ENCODE data around the gene GCNA.
"Not testable (repeated sequence)": the region's sequence is repeated elsewhere in the genome, so short reads cannot be mapped to it uniquely, and the experiment has no call there.

Gene GCNA

DNA sequence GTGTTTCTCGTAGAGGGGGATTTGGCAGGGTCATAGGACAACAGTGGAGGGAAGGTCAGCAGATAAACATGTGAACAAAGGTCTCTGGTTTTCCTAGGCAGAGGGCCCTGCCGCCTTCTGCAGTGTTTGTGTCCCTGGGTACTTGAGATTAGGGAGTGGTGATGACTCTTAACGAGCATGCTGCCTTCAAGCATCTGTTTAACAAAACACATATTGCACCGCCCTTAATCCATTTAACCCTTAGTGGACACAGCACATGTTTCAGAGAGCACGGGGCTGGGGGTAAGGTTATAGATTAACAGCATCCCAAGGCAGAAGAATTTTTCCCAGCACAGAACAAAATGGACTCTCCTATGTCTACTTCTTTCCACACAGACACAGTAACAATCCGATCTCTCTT, 66.2 kb downstream of the GCNA start:
- not testable (repeated sequence) for DNase-seq

DNA sequence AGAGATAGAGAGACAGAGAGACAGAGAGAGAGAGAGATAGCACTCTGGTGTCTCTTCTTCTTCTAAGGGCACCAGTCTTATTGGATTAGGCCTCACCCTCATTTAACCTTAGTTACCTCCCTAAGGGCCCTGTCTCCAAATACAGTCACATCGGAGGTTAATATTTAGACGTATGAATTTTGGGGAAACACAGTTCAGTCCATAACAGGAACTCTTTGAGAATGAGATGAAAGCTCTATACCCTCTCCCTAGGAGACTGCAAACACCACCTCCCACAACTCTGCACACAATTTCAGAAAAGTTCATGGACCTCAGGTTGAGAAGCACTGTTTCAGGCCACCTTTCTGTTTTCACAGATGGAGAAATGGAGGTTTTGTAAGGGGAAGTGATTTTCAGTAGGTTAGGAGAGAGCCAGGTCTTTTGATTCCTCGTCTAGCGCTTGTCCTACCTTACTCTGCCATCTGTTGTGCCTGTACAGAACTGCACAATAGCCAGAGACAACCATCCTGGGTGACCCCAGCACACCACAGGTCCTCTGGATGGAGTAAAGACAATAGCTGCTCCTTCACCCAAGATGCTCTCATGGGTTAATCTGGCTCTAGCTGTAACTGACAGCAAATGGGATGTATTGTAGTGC, 72.2 kb downstream of the GCNA start:
- DNase-seq = peak; percentile 13 to 16

DNA sequence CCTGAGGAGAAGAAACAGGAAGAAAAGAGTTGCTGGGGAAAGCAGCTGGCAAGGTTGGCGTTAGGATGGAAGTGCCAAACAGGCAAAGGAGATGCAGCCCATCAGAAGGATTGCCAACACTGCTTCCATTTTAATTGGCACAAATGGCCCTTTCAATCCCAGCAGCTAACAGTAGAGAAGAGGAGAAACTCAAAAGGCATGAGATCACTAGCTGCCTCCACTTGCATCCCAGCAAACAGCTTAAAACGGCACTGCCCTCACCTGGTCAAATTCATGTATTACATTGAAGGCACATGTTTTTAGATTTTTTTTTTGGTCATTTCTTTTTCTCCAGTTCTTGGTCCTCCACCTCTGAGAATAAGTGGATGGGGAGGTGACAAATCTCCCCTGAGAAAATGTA, 74.2 kb downstream of the GCNA start:
- DNase-seq = peak; percentile 10 to 22

DNA sequence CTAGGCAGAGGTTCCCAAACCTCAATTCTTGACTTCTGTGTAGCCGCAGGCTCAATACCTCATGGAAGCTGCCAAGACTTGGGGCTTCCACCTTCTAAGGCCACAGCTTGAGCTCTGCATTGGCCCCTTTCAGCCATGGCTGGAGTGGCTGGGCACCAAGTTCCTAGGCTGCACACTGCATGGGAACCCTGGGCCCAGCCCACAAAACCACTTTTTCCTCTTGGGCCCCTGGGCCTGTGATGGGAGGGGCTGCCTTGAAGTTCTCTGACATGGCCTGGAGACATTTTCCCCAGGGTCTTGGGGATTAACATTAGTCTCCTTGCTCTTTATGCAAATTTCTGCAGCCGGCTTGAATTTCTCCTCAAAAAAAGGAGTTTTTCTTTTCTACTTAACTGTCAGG, 75.1 kb downstream of the GCNA start:
- DNase-seq = no peak

DNA sequence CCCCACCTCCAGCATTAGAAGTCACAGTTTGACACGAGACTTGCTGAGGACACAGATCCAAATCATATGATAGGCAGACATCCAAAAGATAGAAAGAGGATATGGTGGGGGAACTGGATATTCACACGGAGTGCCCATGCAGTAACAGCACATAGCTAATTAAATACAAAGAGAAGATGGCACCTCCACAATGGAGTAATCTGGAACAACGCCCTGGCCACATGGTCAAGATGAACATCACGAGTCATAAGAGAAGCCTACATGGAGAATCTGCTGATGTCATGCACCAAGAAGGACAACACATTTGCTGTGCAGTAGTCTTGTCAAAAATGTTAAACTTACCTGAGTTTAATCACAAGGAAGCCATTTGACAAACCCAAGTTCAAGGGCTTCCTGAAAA, 79.0 kb downstream of the GCNA start:
- DNase-seq = no peak

DNA sequence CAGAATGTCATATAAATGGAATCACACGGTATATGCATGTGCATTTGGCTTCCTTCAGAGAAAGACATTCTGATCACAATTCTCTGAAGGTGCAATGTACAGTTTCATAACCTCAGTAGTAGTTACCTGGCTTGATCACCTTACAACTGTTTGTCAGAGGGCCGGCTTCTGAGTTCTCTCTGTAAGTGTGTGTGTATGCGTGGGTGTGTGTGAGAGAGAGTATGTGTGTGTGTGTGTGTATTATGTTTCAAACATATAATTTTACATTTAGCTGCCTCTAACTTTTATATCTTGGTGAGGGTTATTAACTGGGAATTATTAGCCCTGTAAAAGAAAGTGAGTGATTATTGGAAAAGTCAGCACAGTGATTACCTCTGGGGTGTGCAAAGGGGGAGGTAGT, 81.1 kb downstream of the GCNA start:
- no peak for DNase-seq

DNA sequence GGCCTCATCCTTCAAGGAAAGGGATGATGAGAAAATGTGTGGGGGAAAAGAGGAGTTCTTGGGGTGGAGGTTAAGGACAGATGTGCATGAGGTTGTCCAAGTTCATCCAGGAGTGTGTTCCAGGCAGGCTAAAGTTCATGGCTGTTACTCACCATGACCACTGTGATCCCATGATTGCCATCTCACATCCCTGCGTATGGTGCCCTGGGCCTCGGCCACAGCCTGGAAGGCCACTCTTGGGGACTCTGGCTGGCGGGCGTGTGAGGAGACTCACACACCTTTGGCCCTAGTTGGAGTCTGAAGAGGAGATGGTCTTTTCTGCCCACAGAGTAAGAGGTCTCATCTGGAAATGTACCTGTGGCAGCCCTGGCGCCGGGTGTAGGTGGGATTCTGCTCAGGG, 81.7 kb downstream of the GCNA start:
- DNase-seq = no peak

DNA sequence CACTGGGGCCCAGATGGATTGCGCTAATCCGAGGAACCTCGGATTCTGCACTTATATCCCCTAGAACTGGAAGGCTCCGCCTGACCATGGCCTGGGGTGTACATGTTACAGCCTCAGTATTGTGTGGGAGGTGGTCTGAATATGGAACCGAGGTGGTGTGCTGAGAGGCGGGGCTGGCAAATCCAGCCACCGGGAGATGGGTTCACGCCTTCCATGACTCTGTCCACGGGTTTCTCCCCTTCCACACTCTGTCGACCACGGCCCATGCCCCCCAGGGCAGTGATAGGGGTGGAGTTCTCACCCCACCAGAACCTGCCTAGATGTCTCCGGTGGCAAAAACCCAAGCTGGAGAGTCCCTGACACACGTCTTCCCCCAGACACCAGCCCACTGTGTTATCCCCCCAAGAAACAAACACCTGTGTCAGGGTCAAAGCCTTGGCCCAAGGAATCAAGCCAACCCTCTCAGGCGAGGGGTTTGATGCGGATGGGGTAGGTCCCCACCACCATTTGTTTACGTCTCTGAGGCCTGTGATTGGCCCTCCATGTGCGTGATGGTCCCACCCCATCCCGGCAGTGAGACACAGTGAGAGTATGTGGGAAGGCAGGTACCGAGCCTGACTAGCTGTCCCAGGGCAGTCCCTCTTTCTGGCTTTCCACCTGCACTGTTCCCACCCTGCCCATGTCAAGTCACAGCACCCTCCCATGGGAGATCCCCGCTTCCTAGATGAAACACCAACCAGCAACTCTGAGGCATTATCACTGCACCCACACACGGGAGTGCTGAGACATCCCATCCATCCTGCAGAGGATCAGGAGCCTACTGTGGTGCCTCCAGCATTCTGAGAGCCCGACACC, 82.6 kb downstream of the GCNA start:
- no peak for DNase-seq

DNA sequence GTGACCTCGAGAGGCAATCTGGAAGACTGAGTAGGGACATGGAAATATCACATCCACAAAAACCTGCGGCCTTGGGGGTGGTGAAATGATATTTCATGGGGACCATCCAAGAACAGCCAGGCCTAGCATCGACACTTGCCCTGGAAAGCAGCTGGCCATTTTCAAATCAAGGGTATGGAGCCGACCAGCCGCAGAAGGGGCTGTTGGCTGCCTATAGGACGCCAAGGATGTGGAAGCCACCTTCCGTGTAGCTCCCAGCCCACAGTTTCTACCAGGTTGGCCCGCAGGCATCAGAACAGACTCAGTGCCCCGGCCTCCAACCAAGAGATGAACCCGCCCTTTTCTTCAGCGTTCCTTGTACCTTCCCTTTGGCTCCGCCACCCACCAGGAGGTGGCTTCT, 83.7 kb downstream of the GCNA start:
- DNase-seq = no peak

DNA sequence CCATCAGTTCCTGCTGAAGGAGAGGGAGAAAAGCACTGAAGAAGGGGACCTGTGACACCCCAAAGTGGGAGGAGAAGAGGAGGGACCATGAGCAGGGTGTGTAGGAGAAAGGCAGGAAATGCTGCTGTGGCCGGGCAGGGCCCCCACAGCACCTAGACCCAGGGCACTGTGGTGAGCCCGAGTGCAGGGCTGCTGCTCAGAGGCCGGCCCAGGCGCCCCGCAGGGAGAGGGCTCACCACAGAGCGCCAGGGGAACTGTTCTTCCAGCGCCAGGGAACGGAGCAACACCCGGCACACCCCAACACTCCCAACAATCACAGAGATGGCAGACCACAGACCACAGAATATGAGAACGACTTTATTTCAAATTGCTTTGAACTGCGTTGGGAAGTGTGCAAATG, 84.4 kb downstream of the GCNA start:
- DNase-seq = not testable (repeated sequence)

Measured in AML-193 (cell line).